Measurements from ENCODE around the gene LEKR1. TPM values are rescaled to one million over a fixed set of nuclear protein-coding genes. Genes with fewer than 3 reads are reported as not detected.
"Not testable (repeated sequence)": the region's sequence is repeated elsewhere in the genome, so short reads cannot be mapped to it uniquely, and the experiment has no call there.

The LEKR1 gene
- total RNA-seq, 2 experiments from 2014 or later = 0.40 to 0.48 TPM

DNA sequence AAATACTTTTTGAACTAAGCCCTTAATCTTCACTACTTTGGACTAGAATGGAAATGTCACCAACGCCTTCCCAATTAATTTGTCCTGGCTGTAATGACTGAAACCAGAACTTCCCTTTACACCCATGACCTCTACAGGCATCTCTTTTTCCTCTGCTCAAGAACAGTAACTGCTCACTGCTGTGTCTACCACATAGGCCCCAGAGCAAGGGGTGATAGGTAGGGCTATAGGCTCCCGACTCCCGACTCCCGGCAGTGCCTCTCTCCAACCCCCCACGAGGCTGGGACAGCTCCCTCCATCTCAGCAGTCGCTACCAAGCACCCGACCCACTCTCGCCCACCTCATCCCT lies 384 bp upstream of the LEKR1 start:
- ChIA-PET CTCF (interaction anchor here (1.5 kb wide), 1 partner anchor 8 kb away, joined by 4 read pairs; no protein-coding TSS in a partner anchor), POLR2A (interaction anchor here (1.4 to 1.9 kb wide), 2 partner anchors 8 to 263 kb away, joined by 4 to 8 read pairs; no protein-coding TSS in a partner anchor)

GRCh38 chr3:156826896-156827882 lies 1.0 kb downstream of the LEKR1 start:
- CTCF ChIA-PET = interaction anchor here (1.5 kb wide), 1 partner anchor 10 kb away, joined by 4 read pairs; no protein-coding TSS in a partner anchor
- POLR2A ChIA-PET = interaction anchor here (1.1 to 1.9 kb wide), 3 partner anchors 10 to 262 kb away, joined by 4 to 8 read pairs (median 4); no protein-coding TSS in a partner anchor

DNA sequence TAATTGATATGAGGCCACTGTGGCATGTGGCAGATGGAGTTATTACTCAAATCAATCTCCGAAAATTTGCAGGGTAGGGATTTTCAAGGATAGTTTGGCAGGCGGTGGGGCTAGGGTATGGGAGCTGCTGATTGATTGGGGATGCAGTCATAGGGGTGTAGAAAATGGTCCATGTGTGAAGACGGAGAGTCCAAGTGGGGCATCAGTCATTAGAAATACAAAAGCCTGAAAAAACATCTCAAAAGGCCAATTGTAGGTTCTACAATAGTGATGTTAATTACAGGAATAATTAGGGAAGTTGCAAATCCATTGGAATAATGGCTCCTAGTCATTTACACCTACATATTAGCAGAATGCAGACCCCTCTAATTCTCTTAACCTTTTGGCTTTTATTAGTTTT lies 4.9 kb downstream of the LEKR1 start:
- ChIA-PET CTCF (no interaction called here), POLR2A (no interaction called here)

DNA sequence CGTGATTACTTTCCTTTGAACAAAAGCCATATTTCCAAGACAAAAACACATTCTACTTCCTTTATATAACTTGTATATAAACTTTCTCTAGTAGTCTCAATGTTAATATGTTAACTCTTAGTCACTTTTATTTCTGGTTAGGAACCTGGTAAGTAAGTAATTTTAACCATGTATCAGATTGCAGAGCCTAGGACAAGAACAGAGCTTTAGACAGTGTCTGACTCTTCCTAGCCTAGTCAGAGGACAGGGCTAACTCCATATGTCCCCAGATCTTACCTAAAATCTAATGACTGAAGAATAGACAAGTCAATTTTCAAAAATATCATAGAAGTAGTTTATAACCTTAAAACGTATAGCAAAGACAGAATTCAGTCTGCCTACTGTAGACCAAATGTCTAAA lies 8.3 kb downstream of the LEKR1 start:
- ChIA-PET CTCF (no interaction called here), POLR2A (no interaction called here)

DNA sequence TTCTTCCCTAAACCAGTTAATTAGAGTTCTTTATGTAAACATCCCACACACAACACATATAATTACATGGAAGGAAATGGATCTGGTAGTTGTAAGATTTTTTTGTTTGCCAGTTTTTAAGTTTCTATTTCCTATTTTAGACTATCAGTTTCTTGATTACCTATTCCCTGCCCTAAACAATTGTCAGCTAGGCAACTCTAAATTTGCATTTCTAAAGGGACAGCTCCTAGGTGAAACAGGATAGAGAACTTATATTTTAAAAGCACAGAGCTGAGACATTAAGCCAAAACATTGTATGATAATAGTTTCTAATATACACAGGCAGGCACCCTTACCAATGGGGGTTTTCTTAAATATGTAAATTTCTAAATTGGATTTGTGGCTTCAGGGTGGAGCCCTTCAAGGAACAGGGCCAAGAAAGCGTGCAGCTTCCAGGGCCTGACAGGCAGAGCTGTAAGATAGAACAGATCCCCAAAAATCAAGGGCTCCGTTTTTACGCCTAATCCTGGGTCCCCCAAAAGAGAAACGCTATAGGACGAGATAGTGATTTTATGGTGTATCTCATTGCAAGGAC lies 8.9 kb downstream of the LEKR1 start:
- POLR2A ChIA-PET = no interaction called here
- CTCF ChIA-PET = no interaction called here

DNA sequence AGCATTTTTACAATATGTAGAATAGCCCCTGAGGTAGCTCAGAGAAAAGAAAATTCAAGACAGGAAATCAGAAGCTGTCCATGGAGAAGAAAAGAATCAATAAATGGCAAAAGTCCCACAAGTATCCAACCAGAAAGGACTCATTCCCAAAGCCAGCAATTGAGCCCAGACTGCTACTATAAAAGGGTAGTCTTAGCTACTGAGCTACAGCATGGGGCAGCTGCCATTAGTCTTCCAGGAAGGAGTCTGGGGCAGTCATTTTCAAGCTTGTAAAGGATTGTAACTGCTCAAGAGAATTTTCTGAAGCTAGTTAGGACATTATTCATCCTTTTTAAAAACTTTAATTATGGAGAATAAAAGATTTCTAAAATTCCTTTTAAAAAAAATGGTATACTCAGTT lies 10.5 kb downstream of the LEKR1 start:
- CTCF ChIA-PET = no interaction called here
- POLR2A ChIA-PET = no interaction called here

GRCh38 chr3:156837115-156837514 lies 11.0 kb downstream of the LEKR1 start:
- POLR2A ChIA-PET = no interaction called here
- CTCF ChIA-PET = no interaction called here

DNA sequence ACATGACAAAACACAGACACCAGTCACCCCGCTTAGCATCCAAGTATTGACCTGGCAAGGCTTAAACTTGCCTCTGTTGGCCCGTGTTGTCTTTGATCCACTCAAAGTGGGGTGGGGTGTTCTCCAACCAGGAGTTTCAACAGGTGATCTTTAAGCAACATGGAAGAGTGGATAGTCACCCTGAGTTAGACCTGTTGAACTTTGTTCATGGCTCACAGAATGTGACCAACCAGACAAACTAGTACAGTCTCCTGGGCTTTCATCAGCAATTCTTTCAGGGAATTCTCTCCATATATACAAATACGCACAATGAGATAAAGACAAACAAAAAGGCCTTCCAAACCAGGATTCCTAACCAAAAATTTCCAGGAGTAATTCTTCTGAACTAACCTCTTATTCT lies 11.9 kb downstream of the LEKR1 start:
- ChIA-PET POLR2A (no interaction called here), CTCF (no interaction called here)

DNA sequence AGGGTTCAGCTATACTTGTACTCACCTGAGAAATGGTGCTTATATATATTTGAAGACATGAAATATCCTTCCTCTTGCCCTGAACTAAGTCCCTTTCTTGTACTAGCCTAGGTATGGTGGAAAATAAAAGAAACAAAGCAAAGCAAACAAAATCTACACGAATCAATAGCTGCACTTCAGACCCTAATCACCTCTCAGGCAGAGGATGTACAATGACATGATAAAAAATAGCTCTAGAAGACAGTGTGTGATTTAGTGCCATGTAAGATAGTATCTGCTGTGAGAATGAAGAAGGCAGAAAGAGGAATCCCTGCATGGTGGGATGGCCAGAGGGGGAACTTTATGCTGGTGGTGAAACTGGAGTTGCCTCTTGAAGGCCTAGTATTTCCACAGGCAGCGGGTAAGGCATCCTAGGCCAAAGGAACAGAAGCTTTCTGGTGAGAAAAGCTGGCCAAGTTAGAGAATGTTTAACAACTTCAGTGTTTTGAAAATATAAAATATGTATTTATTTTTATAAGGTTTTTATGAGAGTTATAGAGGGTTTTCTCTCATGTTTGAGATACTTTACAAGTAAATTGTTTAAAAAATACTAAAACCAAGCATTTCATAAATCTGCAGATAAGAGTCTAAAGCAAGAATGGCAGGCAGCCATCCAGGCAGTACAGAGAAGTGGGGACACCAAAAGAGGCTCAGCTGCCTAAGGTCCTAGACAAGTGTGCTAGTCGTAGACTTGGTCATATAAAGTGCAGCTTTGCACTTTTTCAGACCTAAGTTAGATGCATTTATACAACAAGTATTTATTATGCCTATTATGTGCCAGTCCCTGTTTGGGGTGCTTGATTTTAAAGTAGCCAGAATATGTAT lies 14.9 kb downstream of the LEKR1 start:
- POLR2A ChIA-PET = no interaction called here
- CTCF ChIA-PET = interaction anchor here (1.2 kb wide), 1 partner anchor 23 kb away, joined by 3 read pairs; no protein-coding TSS in a partner anchor

DNA sequence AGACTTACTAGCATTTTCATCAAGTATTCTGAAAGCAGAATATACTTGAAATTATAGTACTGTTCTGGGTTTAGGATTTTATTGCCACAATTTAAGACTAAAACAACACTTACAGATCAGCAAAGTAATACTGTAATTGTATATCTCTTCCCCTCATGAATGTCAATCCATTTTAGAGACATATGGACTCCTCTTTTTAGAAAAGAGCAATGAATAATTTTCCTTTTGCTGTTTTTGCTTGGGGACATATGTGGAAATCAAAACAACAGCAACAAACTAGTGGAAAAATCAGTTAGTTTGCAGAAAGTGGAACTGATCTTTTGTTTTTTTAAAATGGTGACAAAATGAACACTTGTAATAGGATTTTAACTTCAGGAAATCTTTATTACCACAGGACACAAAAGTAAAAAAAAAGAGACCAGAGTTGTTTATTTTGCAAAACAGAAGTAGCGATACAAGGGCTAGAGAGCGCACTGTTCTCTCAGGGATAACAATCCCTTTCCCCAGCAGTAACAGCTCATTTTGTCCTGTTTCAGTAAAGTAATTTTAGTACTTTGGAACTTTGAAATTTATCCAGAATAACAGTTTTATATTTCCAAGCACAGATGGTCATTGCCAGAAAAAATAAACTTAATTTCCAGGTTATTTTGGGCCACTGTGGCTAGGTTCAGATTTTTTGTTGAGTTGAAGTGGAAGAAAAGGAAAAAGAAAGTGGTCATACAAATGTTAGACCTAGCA lies 17.1 kb downstream of the LEKR1 start:
- POLR2A ChIA-PET = no interaction called here
- CTCF ChIA-PET = no interaction called here

- CTCF ChIA-PET = no interaction called here
- POLR2A ChIA-PET = no interaction called here
These were observed 21.7 kb downstream of the LEKR1 start for GRCh38 chr3:156847752-156848448.

DNA sequence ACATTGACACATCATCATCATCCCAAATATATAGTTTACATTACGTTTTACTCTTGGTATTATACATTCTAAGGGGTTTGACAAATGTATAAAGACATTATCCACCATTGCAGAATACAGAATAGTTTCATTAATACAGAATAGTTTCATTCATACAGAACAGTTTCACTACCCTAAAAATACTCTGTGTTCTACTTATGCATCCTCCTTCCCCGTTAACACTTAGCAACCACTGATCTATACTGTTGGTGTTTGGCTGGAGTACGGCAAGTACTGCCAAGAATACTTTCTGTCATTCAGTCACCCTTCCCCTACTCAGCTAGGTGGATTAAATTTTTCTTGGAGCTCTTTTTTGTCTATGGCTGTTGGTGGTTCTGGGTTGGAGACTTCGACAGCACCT lies 33.4 kb downstream of the LEKR1 start:
- ChIA-PET CTCF (no interaction called here), POLR2A (no interaction called here)

DNA sequence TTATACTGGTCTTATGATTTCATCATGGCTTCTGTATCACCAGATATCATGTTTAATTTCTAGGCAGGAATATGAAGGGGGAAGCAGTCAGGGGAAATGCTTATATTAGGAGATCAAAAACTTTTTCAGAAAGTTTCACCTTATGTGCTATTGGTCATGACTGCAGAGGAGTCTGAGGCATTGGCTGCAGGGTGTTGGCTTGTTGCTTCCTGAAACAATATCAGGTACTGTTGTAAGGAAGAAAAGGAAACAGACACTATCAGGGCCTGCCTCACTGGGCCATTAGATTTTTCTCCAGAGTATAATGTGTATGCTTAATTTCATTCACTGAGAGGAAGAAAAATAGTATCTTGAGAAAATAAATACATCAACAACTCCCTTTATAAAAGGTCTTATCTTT lies 34.7 kb downstream of the LEKR1 start:
- ChIA-PET POLR2A (no interaction called here), CTCF (no interaction called here)

- CTCF ChIA-PET = no interaction called here
- POLR2A ChIA-PET = no interaction called here
These were observed 36.2 kb downstream of the LEKR1 start for GRCh38 chr3:156862338-156862737.

- POLR2A ChIA-PET = no interaction called here
- CTCF ChIA-PET = no interaction called here
These were observed 39.6 kb downstream of the LEKR1 start for GRCh38 chr3:156865732-156866131.

GRCh38 chr3:156867174-156867573 lies 41.0 kb downstream of the LEKR1 start:
- ChIA-PET POLR2A (no interaction called here), CTCF (no interaction called here)

GRCh38 chr3:156867920-156868319 lies 41.8 kb downstream of the LEKR1 start:
- ChIA-PET CTCF (no interaction called here), POLR2A (no interaction called here)

DNA sequence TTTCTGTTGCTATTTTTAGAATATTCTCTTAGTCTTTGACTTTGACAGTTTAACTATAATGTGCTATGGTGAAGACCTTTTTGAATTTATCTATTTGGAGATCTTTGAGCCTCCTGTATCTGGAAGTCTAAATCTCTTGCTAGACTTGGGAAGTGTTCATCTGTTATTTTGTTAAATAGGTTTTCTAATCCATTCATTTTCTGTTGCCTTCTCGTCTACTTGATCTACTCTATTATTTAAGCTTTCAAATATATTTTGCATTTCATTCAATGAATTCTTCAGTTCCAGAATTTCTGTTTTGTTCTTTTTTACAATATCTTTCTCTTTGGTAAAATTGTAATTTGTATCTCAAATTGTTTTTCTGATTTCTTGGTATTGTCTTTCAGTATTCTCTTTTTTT lies 47.8 kb downstream of the LEKR1 start:
- ChIA-PET POLR2A (no interaction called here), CTCF (no interaction called here)

DNA sequence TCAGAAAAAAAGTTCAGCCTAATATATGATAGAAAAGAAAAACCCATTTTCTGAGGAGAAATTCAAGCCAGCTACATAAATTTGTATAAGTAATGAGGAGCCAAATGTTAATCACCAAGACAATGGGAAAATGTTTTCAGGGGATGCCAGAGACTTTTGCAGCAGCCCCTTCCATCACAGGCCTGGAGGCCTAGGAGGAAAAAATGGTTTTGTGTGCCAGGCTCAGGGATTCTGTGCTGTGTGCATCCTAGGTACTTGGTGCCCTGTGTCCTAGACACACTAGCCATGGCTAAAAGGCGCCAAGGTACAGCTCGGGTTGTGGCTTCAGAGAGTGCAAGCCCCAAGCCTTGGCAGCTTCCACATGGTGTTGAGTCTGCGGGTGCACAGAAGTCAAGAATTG lies 53.3 kb downstream of the LEKR1 start:
- CTCF ChIA-PET, POLR2A ChIA-PET: not testable (repeated sequence)

Data from activated CD8-positive, alpha-beta memory T cell treated with anti-CD3 and anti-CD28 coated beads for 36 hours (primary cell).